ENCODE data around the gene CRYBA4.

CRYBA4 gene

DNA sequence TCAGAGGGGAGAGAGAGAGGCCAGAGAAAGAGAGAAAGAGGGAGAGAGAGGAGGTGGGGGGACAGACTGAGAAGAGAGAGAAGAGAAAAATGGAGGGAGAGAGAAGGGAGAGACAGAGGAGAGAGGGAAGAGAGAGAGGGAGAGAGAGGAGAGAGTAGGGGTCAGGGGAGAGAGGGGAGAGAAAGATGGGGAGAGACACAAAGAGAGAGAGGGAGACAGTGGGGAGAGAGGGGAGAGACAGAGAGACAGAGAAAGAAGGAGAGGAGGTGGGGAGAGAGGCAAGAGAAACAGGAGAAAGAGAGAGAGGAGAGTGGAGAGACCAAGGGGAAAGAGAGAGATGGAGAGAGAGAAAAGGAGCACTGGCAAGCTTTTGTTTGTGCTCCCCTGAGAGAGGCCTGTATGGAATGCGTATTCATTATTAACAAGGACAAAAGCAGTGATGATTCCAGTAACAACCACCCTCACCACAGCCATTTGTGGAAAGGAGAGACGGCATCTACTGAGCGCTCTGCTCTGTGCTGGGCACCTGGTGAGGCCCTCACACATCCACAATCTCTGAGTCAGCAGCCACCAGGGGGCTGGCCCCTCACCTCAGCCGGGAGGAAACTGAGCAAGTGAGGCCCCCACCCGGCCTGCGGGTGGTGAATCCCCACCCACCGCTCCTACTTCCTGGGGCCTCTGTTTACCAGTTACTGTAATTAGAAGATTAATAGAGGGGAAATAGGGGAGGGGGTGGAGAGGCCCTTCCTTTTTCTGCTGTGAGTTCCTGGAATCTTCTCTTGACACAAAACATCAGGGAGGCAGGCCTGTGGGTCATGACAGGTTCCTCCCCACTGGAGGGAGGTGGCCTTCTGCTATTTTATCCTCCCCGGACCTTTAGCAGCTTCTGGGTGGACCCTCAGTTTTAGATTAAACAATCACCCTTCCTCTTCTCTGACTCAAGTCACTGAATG lies 21.0 kb downstream of the CRYBA4 start:
- TF ChIP-seq, protein P1, sequence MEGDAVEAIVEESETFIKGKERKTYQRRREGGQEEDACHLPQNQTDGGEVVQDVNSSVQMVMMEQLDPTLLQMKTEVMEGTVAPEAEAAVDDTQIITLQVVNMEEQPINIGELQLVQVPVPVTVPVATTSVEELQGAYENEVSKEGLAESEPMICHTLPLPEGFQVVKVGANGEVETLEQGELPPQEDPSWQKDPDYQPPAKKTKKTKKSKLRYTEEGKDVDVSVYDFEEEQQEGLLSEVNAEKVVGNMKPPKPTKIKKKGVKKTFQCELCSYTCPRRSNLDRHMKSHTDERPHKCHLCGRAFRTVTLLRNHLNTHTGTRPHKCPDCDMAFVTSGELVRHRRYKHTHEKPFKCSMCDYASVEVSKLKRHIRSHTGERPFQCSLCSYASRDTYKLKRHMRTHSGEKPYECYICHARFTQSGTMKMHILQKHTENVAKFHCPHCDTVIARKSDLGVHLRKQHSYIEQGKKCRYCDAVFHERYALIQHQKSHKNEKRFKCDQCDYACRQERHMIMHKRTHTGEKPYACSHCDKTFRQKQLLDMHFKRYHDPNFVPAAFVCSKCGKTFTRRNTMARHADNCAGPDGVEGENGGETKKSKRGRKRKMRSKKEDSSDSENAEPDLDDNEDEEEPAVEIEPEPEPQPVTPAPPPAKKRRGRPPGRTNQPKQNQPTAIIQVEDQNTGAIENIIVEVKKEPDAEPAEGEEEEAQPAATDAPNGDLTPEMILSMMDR (IDR thresholded peaks at IDR 0.05) = no peak
- no peak for TF ChIP-seq ZFX (IDR thresholded peaks at IDR 0.05; ENCODE audit: borderline replicate concordance)
- H3K27ac ChIP-seq = no peak overlapping the region

DNA sequence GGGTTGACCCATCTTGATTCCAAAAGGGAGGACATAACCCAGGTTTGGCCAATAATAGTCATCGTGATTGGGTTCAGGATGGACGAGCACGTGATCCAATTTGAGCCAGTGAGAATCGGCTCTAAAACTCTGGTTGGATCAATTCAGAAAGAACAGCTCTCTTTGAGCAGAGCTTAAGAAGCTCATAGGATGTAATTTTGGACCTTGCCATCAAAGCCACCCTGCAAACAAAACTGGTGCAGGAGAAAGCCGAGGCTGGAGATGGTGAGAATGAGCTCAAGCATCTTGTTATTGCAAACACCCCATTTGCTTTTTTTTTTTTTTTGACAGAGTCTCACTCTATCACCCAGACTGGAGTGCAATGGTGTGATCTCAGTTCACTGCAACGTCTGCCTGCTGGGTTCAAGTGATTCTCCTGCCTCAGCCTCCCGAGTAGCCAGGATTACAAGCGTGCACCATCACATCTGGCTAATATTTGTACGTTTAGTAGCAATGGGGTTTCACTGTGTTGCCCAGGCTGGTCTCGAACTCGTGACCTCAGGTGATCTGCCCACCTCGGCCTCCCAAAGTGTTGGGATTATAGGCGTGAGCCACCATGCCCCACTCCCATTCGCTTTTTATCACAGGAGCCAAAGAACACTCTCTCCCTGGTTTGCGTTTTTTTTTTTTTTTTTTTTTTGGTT lies 21.8 kb downstream of the CRYBA4 start:
- no peak for TF ChIP-seq ZFX (IDR thresholded peaks at IDR 0.05; ENCODE audit: borderline replicate concordance)
- TF ChIP-seq, protein P1 (IDR thresholded peaks at IDR 0.05) = no peak
- H3K27ac ChIP-seq = no peak overlapping the region

DNA sequence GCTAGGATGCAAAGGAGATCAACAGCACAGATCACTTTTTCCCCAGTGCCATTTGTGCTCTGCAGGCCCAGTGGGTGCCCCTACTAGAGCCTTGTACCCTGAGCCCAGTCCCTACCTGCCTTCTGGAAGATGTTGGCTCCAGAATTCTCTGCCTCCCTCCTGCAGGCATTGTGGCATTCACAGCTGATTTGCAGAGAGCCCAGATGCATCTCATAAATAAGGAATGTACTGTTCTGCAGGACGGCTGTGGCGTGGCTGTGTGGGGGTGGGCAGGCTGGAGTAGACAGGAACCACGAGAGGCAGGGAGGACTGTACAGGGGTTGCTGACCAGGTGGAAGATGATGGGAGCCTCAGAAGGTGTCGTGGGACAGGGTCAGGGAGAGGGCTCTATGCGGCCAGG lies 24.4 kb downstream of the CRYBA4 start:
- no peak for TF ChIP-seq ZFX (IDR thresholded peaks at IDR 0.05; ENCODE audit: borderline replicate concordance)
- TF ChIP-seq, protein P1 (IDR thresholded peaks at IDR 0.05) = no peak

DNA sequence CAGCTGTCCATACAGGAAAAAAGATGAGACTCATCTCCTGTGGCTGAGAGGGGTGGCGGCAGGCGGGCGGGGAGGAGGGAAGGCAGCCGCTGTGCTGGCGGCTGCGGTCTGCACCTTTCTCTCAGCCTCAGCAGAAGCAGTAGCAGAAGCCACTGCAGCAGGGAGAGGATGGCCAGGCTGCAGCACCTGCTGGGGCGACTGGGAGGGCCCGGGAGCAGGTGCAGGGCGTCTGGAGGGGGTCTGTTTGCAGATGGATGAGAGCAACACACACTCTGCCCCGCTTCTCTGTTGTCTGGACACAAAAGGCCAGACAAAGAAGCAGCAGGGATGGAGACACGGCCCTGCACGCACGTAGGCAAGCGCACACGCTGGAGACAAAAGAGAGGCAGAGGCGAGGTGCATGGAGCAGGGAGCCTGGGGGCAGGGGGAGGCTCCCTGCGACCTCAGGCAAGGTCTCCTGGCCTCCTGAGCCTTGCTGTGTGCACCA lies 26.3 kb downstream of the CRYBA4 start:
- H3K27ac ChIP-seq = no peak overlapping the region
- TF ChIP-seq ZFX (IDR thresholded peaks at IDR 0.05; ENCODE audit: borderline replicate concordance) = no peak
- TF ChIP-seq, protein P1 (IDR thresholded peaks at IDR 0.05) = no peak

More for the DNA sequence above, 24.4 kb downstream of the CRYBA4 start:
- no peak overlapping the region for H3K27ac ChIP-seq

DNA sequence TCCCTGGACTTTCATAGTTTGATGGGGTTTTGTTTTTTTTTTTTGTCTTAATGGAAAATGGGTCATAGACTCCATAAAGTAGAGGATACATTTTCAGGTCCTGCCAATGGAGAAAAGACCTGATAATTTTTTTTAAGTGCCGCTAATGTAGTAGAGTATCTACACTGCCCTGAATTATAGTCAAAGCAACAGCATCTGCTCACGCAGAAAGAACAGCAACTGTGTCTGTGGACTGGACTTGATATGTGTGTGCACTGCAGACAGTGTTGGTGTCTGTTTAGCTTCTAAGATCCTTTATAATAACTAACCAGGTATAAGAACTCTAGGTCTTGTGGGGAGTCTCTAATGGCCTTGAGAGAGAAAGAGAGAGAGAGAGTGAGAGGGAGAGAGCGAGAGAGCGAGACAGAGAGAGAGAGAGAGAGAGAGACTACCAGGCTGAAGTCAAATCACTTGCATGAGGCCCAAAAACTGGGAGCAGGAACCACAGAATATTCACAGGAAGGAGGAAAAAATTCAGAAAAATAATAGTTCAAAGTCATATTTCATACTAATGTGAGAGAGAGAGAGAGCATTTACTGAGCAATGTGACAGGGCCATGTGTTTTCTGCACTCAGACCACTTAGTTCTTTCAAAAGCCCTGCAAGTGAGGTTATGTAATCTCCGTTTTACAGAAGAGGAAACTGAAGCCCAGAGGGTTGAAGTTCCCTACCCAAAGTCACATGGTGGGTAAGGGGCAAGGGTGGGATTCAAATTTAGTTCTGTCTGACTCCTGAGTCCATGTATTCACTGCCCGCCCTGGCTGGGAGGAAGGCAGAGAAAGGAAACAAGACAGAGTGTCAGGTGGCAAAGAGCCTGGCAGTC lies 27.0 kb downstream of the CRYBA4 start:
- TF ChIP-seq, protein P1 (IDR thresholded peaks at IDR 0.05) = no peak
- no peak for TF ChIP-seq ZFX (IDR thresholded peaks at IDR 0.05; ENCODE audit: borderline replicate concordance)
- no peak overlapping the region for H3K27ac ChIP-seq

DNA sequence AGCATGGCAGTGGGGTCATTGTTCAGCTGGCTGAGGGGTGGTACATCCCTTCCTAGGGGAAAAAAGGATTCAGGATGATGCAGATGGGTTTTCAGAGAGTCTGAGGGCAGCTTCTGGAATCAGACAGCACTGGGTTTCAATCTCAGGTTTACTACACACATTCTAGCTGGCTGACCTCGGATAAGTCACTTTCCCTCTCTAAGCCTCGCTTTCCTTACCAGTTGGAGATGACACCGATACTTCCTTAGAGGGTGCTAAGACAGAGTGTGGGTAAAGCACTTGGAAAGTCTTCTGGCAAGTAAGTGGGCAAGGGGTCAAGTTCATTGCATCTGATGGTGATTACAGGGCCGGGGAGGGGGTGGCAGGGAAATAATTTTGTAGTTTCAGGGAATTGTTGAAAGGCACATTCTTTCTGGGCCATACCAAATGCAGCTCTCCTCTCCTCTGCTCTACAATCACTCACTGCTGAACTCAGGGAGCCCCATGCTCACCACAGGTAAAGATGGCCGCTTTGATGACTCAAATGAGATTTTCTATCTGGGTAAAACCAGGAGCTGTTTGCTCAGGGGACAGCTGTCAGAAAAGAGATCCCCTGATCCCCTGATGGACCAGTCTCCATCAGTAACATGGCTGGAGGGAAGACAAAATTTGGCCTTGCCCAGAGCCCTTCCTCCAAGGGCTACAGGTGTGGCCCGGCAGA lies 29.1 kb downstream of the CRYBA4 start:
- no peak overlapping the region for H3K27ac ChIP-seq
- no peak for TF ChIP-seq ZFX (IDR thresholded peaks at IDR 0.05; ENCODE audit: borderline replicate concordance)
- TF ChIP-seq, protein P1 (IDR thresholded peaks at IDR 0.05) = no peak
